Endothelial cell of hepatic sinusoid (primary cell): ENCODE measurements around the gene NEURL1.

Source experiments
- in situ Hi-C: cut with HindIII; loops from 2 replicates; pipeline ENCODE4 v1.10.0; 2017; ENCODE audit warnings: low sequenced_read_pairs

NEURL1 gene

GRCh38 chr10:103576076-103576471, 82.6 kb downstream of the NEURL1 start:
- in situ Hi-C loops, result loop anchor here (5.0 kb wide), 2 partner anchors 36 to 49 kb away; no protein-coding TSS in a partner anchor

GRCh38 chr10:103576862-103577261, 83.4 kb downstream of the NEURL1 start:
- in situ Hi-C loops, result loop anchor here (5.0 kb wide), 2 partner anchors 35 to 50 kb away; no protein-coding TSS in a partner anchor

- in situ Hi-C loops, result loop anchor here (5.0 kb wide), 2 partner anchors 33 to 52 kb away; no protein-coding TSS in a partner anchor
These were observed 85.4 kb downstream of the NEURL1 start for GRCh38 chr10:103578782-103579382.

- in situ Hi-C loops, result loop anchor here (10.0 kb wide), 1 partner anchor 105 kb away; no protein-coding TSS in a partner anchor
These were observed 86.5 kb downstream of the NEURL1 start for GRCh38 chr10:103580011-103580410.

- in situ Hi-C loops, result loop anchor here (10.0 kb wide), 1 partner anchor 104 kb away; no protein-coding TSS in a partner anchor
These were observed 86.9 kb downstream of the NEURL1 start for GRCh38 chr10:103580430-103580829.

- in situ Hi-C loops, result loop anchor here (10.0 kb wide), 1 partner anchor 103 kb away; no protein-coding TSS in a partner anchor
These were observed 88.0 kb downstream of the NEURL1 start for GRCh38 chr10:103581499-103581898.

- in situ Hi-C loops, result loop anchor here (10.0 kb wide), 1 partner anchor 102 kb away; no protein-coding TSS in a partner anchor
These were observed 89.0 kb downstream of the NEURL1 start for GRCh38 chr10:103582331-103583123.

GRCh38 chr10:103583871-103584215, 90.3 kb downstream of the NEURL1 start:
- in situ Hi-C loops, result loop anchor here (10.0 kb wide), 1 partner anchor 101 kb away; no protein-coding TSS in a partner anchor

GRCh38 chr10:103584216-103585010, 90.9 kb downstream of the NEURL1 start:
- in situ Hi-C loops, result loop anchor here (10.0 kb wide), 1 partner anchor 100 kb away; no protein-coding TSS in a partner anchor

- in situ Hi-C loops, result loop anchor here (10.0 kb wide), 1 partner anchor 100 kb away; no protein-coding TSS in a partner anchor
These were observed 91.5 kb downstream of the NEURL1 start for GRCh38 chr10:103585011-103585405.

- in situ Hi-C loops, result loop anchor here (10.0 kb wide), 1 partner anchor 98 kb away; no protein-coding TSS in a partner anchor
These were observed 93.6 kb downstream of the NEURL1 start for GRCh38 chr10:103587073-103587472.

- in situ Hi-C loops, result loop anchor here (10.0 kb wide), 1 partner anchor 96 kb away; no protein-coding TSS in a partner anchor
These were observed 95.6 kb downstream of the NEURL1 start for GRCh38 chr10:103589074-103589630.

- in situ Hi-C loops, result no loop called here
These were observed 96.6 kb downstream of the NEURL1 start for GRCh38 chr10:103590060-103590459.

- in situ Hi-C loops, result no loop called here
These were observed 97.3 kb downstream of the NEURL1 start for GRCh38 chr10:103590744-103591291.

GRCh38 chr10:103592186-103593021, 98.9 kb downstream of the NEURL1 start:
- in situ Hi-C loops, result no loop called here

- in situ Hi-C loops, result no loop called here
These were observed 99.6 kb downstream of the NEURL1 start for GRCh38 chr10:103593022-103593570.

- in situ Hi-C loops, result no loop called here
These were observed 102.6 kb downstream of the NEURL1 start for GRCh38 chr10:103595933-103596726.

GRCh38 chr10:103597003-103597402, 103.5 kb downstream of the NEURL1 start:
- in situ Hi-C loops, result no loop called here
